ENCODE measurements around the gene CXCL11. TPM values are rescaled to one million over a fixed set of nuclear protein-coding genes. Genes with fewer than 3 reads are reported as not detected.

The CXCL11 gene
- total and polyA plus RNA-seq, 10 of the 15 experiments (the other 5 are each of a cell fraction or from before 2014, with no cell fraction given) = 0.04 TPM; not detected in 9

- TF ChIP-seq, protein P1, sequence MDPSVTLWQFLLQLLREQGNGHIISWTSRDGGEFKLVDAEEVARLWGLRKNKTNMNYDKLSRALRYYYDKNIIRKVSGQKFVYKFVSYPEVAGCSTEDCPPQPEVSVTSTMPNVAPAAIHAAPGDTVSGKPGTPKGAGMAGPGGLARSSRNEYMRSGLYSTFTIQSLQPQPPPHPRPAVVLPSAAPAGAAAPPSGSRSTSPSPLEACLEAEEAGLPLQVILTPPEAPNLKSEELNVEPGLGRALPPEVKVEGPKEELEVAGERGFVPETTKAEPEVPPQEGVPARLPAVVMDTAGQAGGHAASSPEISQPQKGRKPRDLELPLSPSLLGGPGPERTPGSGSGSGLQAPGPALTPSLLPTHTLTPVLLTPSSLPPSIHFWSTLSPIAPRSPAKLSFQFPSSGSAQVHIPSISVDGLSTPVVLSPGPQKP (IDR thresholded peaks at IDR 0.05; ENCODE audit: low read depth, low read length) = no peak
- TF ChIP-seq SP1 (IDR thresholded peaks at IDR 0.05; ENCODE audit: low read depth, low read length) = no peak
- no peak for TF ChIP-seq CHD4 (IDR thresholded peaks at IDR 0.05)
- peak; percentile 91 for TF ChIP-seq IRF4 (IDR thresholded peaks at IDR 0.05; ENCODE audit: low read depth, low read length)
- TF ChIP-seq PAX8 (IDR thresholded peaks at IDR 0.05) = no peak
- TF ChIP-seq TBL1XR1 (IDR thresholded peaks at IDR 0.05; ENCODE audit: low read depth, low read length) = no peak; the same call in 1 of the 2 replicates
- TF ChIP-seq POLR2AphosphoS2 (IDR thresholded peaks at IDR 0.05; ENCODE audit: low read depth, low read length) = no peak
- TF ChIP-seq HSF1 (IDR thresholded peaks at IDR 0.05; ENCODE audit: low read depth, low read length) = no peak
- peak; percentile 82 for TF ChIP-seq IKZF1 (conservative IDR thresholded peaks at IDR 0.05)
- TF ChIP-seq, protein P2, sequence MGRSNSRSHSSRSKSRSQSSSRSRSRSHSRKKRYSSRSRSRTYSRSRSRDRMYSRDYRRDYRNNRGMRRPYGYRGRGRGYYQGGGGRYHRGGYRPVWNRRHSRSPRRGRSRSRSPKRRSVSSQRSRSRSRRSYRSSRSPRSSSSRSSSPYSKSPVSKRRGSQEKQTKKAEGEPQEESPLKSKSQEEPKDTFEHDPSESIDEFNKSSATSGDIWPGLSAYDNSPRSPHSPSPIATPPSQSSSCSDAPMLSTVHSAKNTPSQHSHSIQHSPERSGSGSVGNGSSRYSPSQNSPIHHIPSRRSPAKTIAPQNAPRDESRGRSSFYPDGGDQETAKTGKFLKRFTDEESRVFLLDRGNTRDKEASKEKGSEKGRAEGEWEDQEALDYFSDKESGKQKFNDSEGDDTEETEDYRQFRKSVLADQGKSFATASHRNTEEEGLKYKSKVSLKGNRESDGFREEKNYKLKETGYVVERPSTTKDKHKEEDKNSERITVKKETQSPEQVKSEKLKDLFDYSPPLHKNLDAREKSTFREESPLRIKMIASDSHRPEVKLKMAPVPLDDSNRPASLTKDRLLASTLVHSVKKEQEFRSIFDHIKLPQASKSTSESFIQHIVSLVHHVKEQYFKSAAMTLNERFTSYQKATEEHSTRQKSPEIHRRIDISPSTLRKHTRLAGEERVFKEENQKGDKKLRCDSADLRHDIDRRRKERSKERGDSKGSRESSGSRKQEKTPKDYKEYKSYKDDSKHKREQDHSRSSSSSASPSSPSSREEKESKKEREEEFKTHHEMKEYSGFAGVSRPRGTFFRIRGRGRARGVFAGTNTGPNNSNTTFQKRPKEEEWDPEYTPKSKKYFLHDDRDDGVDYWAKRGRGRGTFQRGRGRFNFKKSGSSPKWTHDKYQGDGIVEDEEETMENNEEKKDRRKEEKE (IDR thresholded peaks at IDR 0.05) = no peak
- TF ChIP-seq ZNF622 (IDR thresholded peaks at IDR 0.05) = no peak
- no peak for TF ChIP-seq FOXK2 (IDR thresholded peaks at IDR 0.05)
- no peak for TF ChIP-seq MEF2B (IDR thresholded peaks at IDR 0.05; ENCODE audit: partially characterized antibody, poor library complexity, severe bottlenecking)
- TF ChIP-seq BACH1 (IDR thresholded peaks at IDR 0.05; ENCODE audit: borderline replicate concordance) = no peak; the same call in 1 of the 2 replicates
- no peak for TF ChIP-seq YBX1 (IDR thresholded peaks at IDR 0.05)
- peak; percentile 42; the same call in 1 of the 2 replicates for TF ChIP-seq ZBED1 (IDR thresholded peaks at IDR 0.05; ENCODE audit: borderline replicate concordance)
- TF ChIP-seq CREB1 (IDR thresholded peaks at IDR 0.05; ENCODE audit: low read depth) = 0 out of 2 replicates have a peak, but pooled peaks have one; percentile 11
- TF ChIP-seq CHD2 (IDR thresholded peaks at IDR 0.05; ENCODE audit: borderline replicate concordance, low read depth, low read length) = peak; percentile 43; the same call in 1 of the 2 replicates
- no peak for TF ChIP-seq PBX3 (IDR thresholded peaks at IDR 0.05; ENCODE audit: insufficient replicate concordance, low read depth, low read length)
- TF ChIP-seq E2F4 (IDR thresholded peaks at IDR 0.05; ENCODE audit: low read depth, low read length) = no peak
- TF ChIP-seq NR2C2 (IDR thresholded peaks at IDR 0.05; ENCODE audit: borderline replicate concordance, control insufficient read depth, insufficient read length, low read depth) = no peak
- TF ChIP-seq PAX5 (IDR thresholded peaks at IDR 0.05; ENCODE audit: borderline replicate concordance, low read depth, low read length) = peak; percentile 75
- TF ChIP-seq ZSCAN29 (IDR thresholded peaks at IDR 0.05) = no peak
- TF ChIP-seq JUND (IDR thresholded peaks at IDR 0.05; ENCODE audit: low read depth, low read length) = peak; percentile 85
- TF ChIP-seq, protein P3, sequence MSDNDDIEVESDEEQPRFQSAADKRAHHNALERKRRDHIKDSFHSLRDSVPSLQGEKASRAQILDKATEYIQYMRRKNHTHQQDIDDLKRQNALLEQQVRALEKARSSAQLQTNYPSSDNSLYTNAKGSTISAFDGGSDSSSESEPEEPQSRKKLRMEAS (IDR thresholded peaks at IDR 0.05; ENCODE audit: low read depth, low read length) = no peak
- TF ChIP-seq SREBF2 (IDR thresholded peaks at IDR 0.05; ENCODE audit: low read length) = no peak
These were observed 19.1 kb upstream of the CXCL11 start (continued) for GRCh38 chr4:76055016-76055415.
